GM12892 (cell line): ENCODE data around the gene EFR3B.

Source experiments
- POLR2A ChIP-seq: IDR thresholded peaks from 2 replicates; pipeline ENCODE4 v1.6.1; 2011; ENCODE audit warnings: low read depth, low read length, control low read depth
- TAF1 ChIP-seq: IDR thresholded peaks from 2 replicates; pipeline ENCODE4 v1.6.1; 2011; ENCODE audit warnings: low read depth, mild to moderate bottlenecking, control low read depth, low read length, borderline replicate concordance

GRCh38 chr2:25109822-25110221 is 67.9 kb downstream of the EFR3B start:
- TF ChIP-seq POLR2A (no peak), TAF1 (no peak)
